H1 (cell line): ENCODE measurements around the gene INPP5E. TPM values are rescaled to one million over a fixed set of nuclear protein-coding genes. Genes with fewer than 3 reads are reported as not detected.

Experiments
- CTCF ChIA-PET: fragments of 300-600 bp; sonication (Branson Sonifier 250); formaldehyde crosslinking; loops from one replicate; lab custom pipeline; 2021; ENCODE audit not compliant: partially characterized antibody; lab: Charles Lee
- POLR2A ChIA-PET: fragments of 300-600 bp; sonication (Branson Sonifier 250); formaldehyde crosslinking; loops from one replicate; lab custom pipeline; 2021; ENCODE audit warnings: inconsistent platforms; ENCODE audit not compliant: partially characterized antibody; lab: Charles Lee
- DNase-seq, 2 experiments: peaks; one replicate each; pipeline versions ENCODE4 v3.0.0 to v3.0.0-alpha.2; 2010 to 2022; ENCODE audit warnings: low spot score in 2 of 2, low read depth in 1 of 2, mixed read lengths in 1 of 2
- FAIRE-seq: peaks from 2 replicates; lab custom pipeline; 2011; peaks lifted over from hg19 to GRCh38; lab: Jason Lieb, UNC
- H2AFZ ChIP-seq: 2 replicates; pipeline ENCODE4 v1.8.1; 2012; ENCODE audit warnings: low read length, inconsistent platforms
- H2AK5ac ChIP-seq: 2 replicates; pipeline ENCODE4 v1.6.1; 2013; ENCODE audit warnings: low read depth, low read length
- H2BK120ac ChIP-seq: replicated peaks from 2 replicates; pipeline ENCODE3; 2013; ENCODE audit warnings: low read depth, low read length, inconsistent platforms
- H2BK12ac ChIP-seq: 2 replicates; pipeline ENCODE4 v1.6.1; 2013; ENCODE audit warnings: low read depth, low read length
- H2BK15ac ChIP-seq: 2 replicates; pipeline ENCODE4 v1.6.1; 2013; ENCODE audit warnings: low read length
- H2BK20ac ChIP-seq: 2 replicates; pipeline ENCODE4 v1.6.1; 2013; ENCODE audit warnings: low read length
- H2BK5ac ChIP-seq: 2 replicates; pipeline ENCODE4 v1.6.1; 2013; ENCODE audit warnings: low read depth, low read length
- H3K14ac ChIP-seq: 2 replicates; pipeline ENCODE4 v1.6.1; 2013; ENCODE audit warnings: inconsistent platforms; ENCODE audit not compliant: insufficient read length
- H3K18ac ChIP-seq: 2 replicates; pipeline ENCODE4 v1.6.1; 2013; ENCODE audit warnings: low read length; ENCODE audit errors: extremely low read depth
- H3K23ac ChIP-seq: 2 replicates; pipeline ENCODE4 v1.6.1; 2013; ENCODE audit warnings: inconsistent platforms; ENCODE audit not compliant: insufficient read length
- H3K23me2 ChIP-seq: 2 replicates; pipeline ENCODE4 v1.6.1; 2013; ENCODE audit warnings: low read depth, low read length
- H3K27ac ChIP-seq: 2 replicates; pipeline ENCODE4 v1.6.1; 2011; ENCODE audit warnings: low read depth, low read length, inconsistent platforms
- H3K27me3 ChIP-seq, 4 experiments: replicated peaks in 1 of 4; 1 replicate in 1 of 4; 2 replicates in 3 of 4; pipeline versions ENCODE4 v1.6.1 to v1.8.1; 2011 to 2013; ENCODE audit warnings: low read length in 3 of 4, mild to moderate bottlenecking in 3 of 4, inconsistent platforms in 2 of 4, mixed read lengths in 2 of 4, moderate library complexity in 1 of 4; ENCODE audit not compliant: control insufficient read depth in 3 of 4, insufficient read depth in 3 of 4; ENCODE audit errors: extremely low read depth in 1 of 4
- H3K36me3 ChIP-seq, 4 experiments: 2 replicates each; pipeline versions ENCODE4 v1.6.1 to v1.8.1; 2011 to 2013; ENCODE audit warnings: mild to moderate bottlenecking in 4 of 4, low read length in 3 of 4, moderate library complexity in 2 of 4, control low read depth in 1 of 4, inconsistent platforms in 1 of 4; ENCODE audit not compliant: insufficient read depth in 4 of 4, control insufficient read depth in 2 of 4
- H3K4ac ChIP-seq: replicated peaks from 2 replicates; pipeline ENCODE3; 2013; ENCODE audit warnings: low read length, low read depth, mixed read lengths, inconsistent platforms; ENCODE audit not compliant: insufficient read length
- H3K4me1 ChIP-seq, 4 experiments: replicated peaks in 1 of 4; 1 replicate in 1 of 4; 2 replicates in 3 of 4; pipeline versions ENCODE4 v1.6.1 to v1.8.1; 2011 to 2013; ENCODE audit warnings: low read length in 3 of 4, inconsistent platforms in 2 of 4, mixed read lengths in 1 of 4; ENCODE audit not compliant: insufficient read depth in 4 of 4, control insufficient read depth in 3 of 4
- H3K4me2 ChIP-seq, 2 experiments: 2 replicates each; pipeline versions ENCODE4 v1.6.1 to v1.8.1; 2011 to 2013; ENCODE audit warnings: low read depth in 2 of 2, low read length in 2 of 2, control low read depth in 1 of 2, inconsistent platforms in 1 of 2, mild to moderate bottlenecking in 1 of 2; ENCODE audit not compliant: insufficient read depth in 1 of 2
- H3K4me3 ChIP-seq, 4 experiments: fragments of 200-600, 300-600 bp in 1 of 4; sonication (generic), shearing (Covaris generic), sonication (Bioruptor Twin) in 1 of 4; 2 replicates each; pipeline versions ENCODE4 v1.5.1 to v1.8.1; 2011 to 2016; ENCODE audit warnings: low read length in 4 of 4, low read depth in 3 of 4, control low read depth in 2 of 4, inconsistent platforms in 2 of 4, mild to moderate bottlenecking in 2 of 4, mixed read lengths in 1 of 4, moderate library complexity in 1 of 4; ENCODE audit not compliant: insufficient read depth in 2 of 4; ENCODE audit errors: extremely low read depth in 1 of 4
- H3K56ac ChIP-seq: replicated peaks from 2 replicates; pipeline ENCODE3; 2013; ENCODE audit warnings: low read depth, mild to moderate bottlenecking, mixed read lengths, low read length, inconsistent platforms; ENCODE audit not compliant: insufficient read length
- H3K79me1 ChIP-seq: 2 replicates; pipeline ENCODE4 v1.6.1; 2013; ENCODE audit warnings: low read depth, low read length, control low read depth
- H3K79me2 ChIP-seq, 2 experiments: 2 replicates each; pipeline versions ENCODE4 v1.6.1 to v1.8.1; 2012 to 2013; ENCODE audit warnings: low read length in 2 of 2, mild to moderate bottlenecking in 2 of 2, inconsistent platforms in 1 of 2; ENCODE audit not compliant: insufficient read depth in 2 of 2, control insufficient read depth in 1 of 2
- H3K9ac ChIP-seq, 4 experiments: replicated peaks in 1 of 4; 1 replicate in 1 of 4; 2 replicates in 3 of 4; pipeline versions ENCODE4 v1.6.1 to v1.8.1; 2011 to 2013; ENCODE audit warnings: low read depth in 3 of 4, low read length in 3 of 4, control low read depth in 2 of 4, mild to moderate bottlenecking in 2 of 4, moderate library complexity in 2 of 4, inconsistent platforms in 1 of 4; ENCODE audit errors: extremely low read depth in 1 of 4
- H3K9me3 ChIP-seq, 2 experiments: 2 replicates each; pipeline versions ENCODE4 v1.6.1 to v1.8.1; 2012 to 2013; ENCODE audit warnings: mild to moderate bottlenecking in 2 of 2, moderate library complexity in 2 of 2, control low read depth in 1 of 2, inconsistent platforms in 1 of 2, low read depth in 1 of 2, low read length in 1 of 2, mixed read lengths in 1 of 2; ENCODE audit not compliant: insufficient read depth in 2 of 2
- H4K20me1 ChIP-seq, 2 experiments: replicated peaks in 1 of 2; 2 replicates each; pipeline versions ENCODE3 to v1.8.1; 2011 to 2013; ENCODE audit warnings: inconsistent platforms in 2 of 2, low read length in 2 of 2, mild to moderate bottlenecking in 1 of 2; ENCODE audit not compliant: insufficient read depth in 2 of 2, control insufficient read depth in 1 of 2
- H4K5ac ChIP-seq: 2 replicates; pipeline ENCODE4 v1.6.1; 2013; ENCODE audit warnings: low read length, low read depth, mixed read lengths, inconsistent platforms; ENCODE audit not compliant: insufficient read length
- H4K8ac ChIP-seq: 2 replicates; pipeline ENCODE4 v1.8.0; 2013; ENCODE audit warnings: mild to moderate bottlenecking, moderate library complexity, low read length, inconsistent platforms; ENCODE audit not compliant: insufficient read depth; ENCODE audit errors: extremely low read depth
- H4K91ac ChIP-seq: replicated peaks from 2 replicates; pipeline ENCODE3; 2013; ENCODE audit warnings: low read length, mixed read lengths, inconsistent platforms; ENCODE audit not compliant: insufficient read length
- CEBPB ChIP-seq: IDR thresholded peaks from 2 replicates; pipeline ENCODE4 v1.6.1; 2012; ENCODE audit warnings: low read depth, low read length
- CTBP2 ChIP-seq: IDR thresholded peaks from 2 replicates; pipeline ENCODE4 v1.7.0; 2011; ENCODE audit warnings: borderline replicate concordance, mild to moderate bottlenecking, moderate library complexity, mixed read lengths, low read length; ENCODE audit not compliant: insufficient read depth, insufficient read length
- EGR1 ChIP-seq: IDR thresholded peaks from 2 replicates; pipeline ENCODE4 v1.6.1; 2011; ENCODE audit warnings: low read depth, low read length, borderline replicate concordance
- EP300 ChIP-seq, 2 experiments: IDR thresholded peaks; 1 replicate in 1 of 2; 2 replicates in 1 of 2; pipeline ENCODE4 v1.6.1; 2011 to 2012; ENCODE audit warnings: low read depth in 2 of 2, low read length in 2 of 2, mild to moderate bottlenecking in 2 of 2, borderline replicate concordance in 1 of 2, inconsistent platforms in 1 of 2, moderate library complexity in 1 of 2
- HDAC6 ChIP-seq: IDR thresholded peaks from one replicate; pipeline ENCODE4 v1.7.1; 2012; ENCODE audit warnings: low read depth, mild to moderate bottlenecking, inconsistent platforms, low read length, moderate library complexity
- KDM4A ChIP-seq: IDR thresholded peaks from one replicate; pipeline ENCODE4 v1.7.1; 2012; ENCODE audit warnings: low read depth, mild to moderate bottlenecking, moderate library complexity, low read length, inconsistent platforms; ENCODE audit not compliant: severe bottlenecking
- SUZ12 ChIP-seq: fragments of 200-600 bp; sonication (generic); IDR thresholded peaks from 2 replicates; pipeline ENCODE4 v1.6.1; 2012; ENCODE audit warnings: mild to moderate bottlenecking, inconsistent platforms, low read length, moderate library complexity, mixed read lengths
- WGBS, 2 experiments: shearing (Covaris generic) in 1 of 2; methylation state at CpG; one replicate each; pipeline versions ENCODE4 v1.1.6 to v1.1.7; 2013 to 2015; ENCODE audit warnings: low lambda C conversion rate in 2 of 2, mixed read lengths in 2 of 2, inconsistent platforms in 1 of 2, low coverage in 1 of 2, missing lambda C conversion rate in 1 of 2; ENCODE audit not compliant: insufficient replicate concordance in 2 of 2, insufficient coverage in 1 of 2, insufficient read length in 1 of 2; ENCODE audit errors: extremely low coverage in 1 of 2, missing lambda C conversion rate in 1 of 2; 5-methylcytosine and 5-hydroxymethylcytosine counted together
- polyA plus RNA-seq, 7 experiments: library from polyadenylated mRNA; depleted of rRNA in 3 of 7; stranded (reverse) in 5 of 7; unstranded in 2 of 7; fragments of >200 nt in 5 of 7; fragments of 200-250 nt in 2 of 7; gene quantifications; 1 replicate in 5 of 7; 2 replicates in 1 of 7; 4 replicates in 1 of 7; pipeline versions ENCODE4 v1.2.1 to v1.2.3, GENCODE V29; 2011 to 2013; ENCODE audit warnings: missing spikeins in 2 of 7, mixed read lengths in 2 of 7
- total RNA-seq: library from RNA; stranded (reverse); fragmentation: NEBNext Ultra II Directional; extraction: Animal tissue kit (Norgen Biotek cat#: 25700); gene quantifications from 2 replicates; pipeline ENCODE4 v1.2.1, GENCODE V29; 2021

The INPP5E gene
- total and polyA plus RNA-seq, 2 of the 8 experiments (the other 6 are each of a cell fraction or from before 2014, with no cell fraction given) = 8.7 to 11.3 TPM

DNA sequence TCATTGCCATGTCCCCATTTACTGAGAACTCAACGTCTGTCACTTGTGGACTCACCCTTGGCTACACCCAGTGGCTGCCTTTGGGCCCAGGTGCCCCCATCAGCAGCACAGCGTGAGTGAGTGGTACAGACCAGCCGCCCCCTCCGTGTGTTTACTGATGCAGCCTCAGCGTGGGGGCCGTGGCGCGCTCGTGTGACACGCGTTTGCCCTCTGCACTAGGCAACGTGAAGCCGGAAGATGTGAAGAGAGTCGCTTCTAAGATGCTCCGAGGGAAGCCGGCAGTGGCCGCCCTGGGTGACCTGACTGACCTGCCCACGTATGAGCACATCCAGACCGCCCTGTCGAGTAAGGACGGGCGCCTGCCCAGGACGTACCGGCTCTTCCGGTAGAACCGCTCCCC, 16.8 kb downstream of the INPP5E start:
- no peaks in the 10 kb centered on the region for H3K79me1 ChIP-seq
- no peaks in the 10 kb centered on the region for H3K79me2 ChIP-seq
- H3K23me2 ChIP-seq = no peaks in the 10 kb centered on the region
- FAIRE-seq (no peak), DNase-seq (no peak)
- H3K4me2 ChIP-seq = no peak overlapping the region
- H3K56ac ChIP-seq = no peak overlapping the region
- peaks cover 3 to 8% of the 10 kb centered on the region in 2 experiments for H4K20me1 ChIP-seq
- CTCF ChIA-PET = interaction anchor here (0.7 kb wide), 1 partner anchor 22 kb away, joined by 3 read pairs; no protein-coding TSS in a partner anchor
- no peak overlapping the region for H2BK120ac ChIP-seq
- TF ChIP-seq CEBPB = no peak
- TF ChIP-seq KDM4A = no peak
- TF ChIP-seq CTBP2 = no peak
- TF ChIP-seq EGR1 = no peak
- TF ChIP-seq EP300 (IDR thresholded peaks at IDR 0.05; ENCODE audit: borderline replicate concordance in 1 of 2, low read depth in 2 of 2, low read length in 2 of 2) = no peak
- TF ChIP-seq HDAC6 = no peak
- no peak for TF ChIP-seq SUZ12
- TF ChIP-seq, all 59 proteins: peak for 0
- no peaks in the 10 kb centered on the region for H3K4me1 ChIP-seq
- H4K8ac ChIP-seq = no peak overlapping the region
- no peak overlapping the region for H4K5ac ChIP-seq
- H3K36me3 ChIP-seq = peaks cover 27 to 43% (median 42%) of the 10 kb centered on the region in 4 experiments
- H3K4me3 ChIP-seq = no peak overlapping the region
- H2BK12ac ChIP-seq = no peak overlapping the region
- no peak overlapping the region for H3K14ac ChIP-seq
- H3K9ac ChIP-seq = no peak overlapping the region
- no peak overlapping the region for H2AK5ac ChIP-seq
- POLR2A ChIA-PET = interaction anchor here (1.2 to 4.0 kb wide), 6 partner anchors 12 to 50 kb away, joined by 3 to 26 read pairs (median 10); partner anchors contain the start of genes CARD9, ENTR1, PMPCA and SNAPC4
- no peaks in the 10 kb centered on the region for H3K27me3 ChIP-seq
- no peak overlapping the region for H2BK15ac ChIP-seq
- H4K91ac ChIP-seq = no peak overlapping the region
- no peak overlapping the region for H2AFZ ChIP-seq
- no peak overlapping the region for H3K23ac ChIP-seq
- H3K27ac ChIP-seq = no peak overlapping the region
- WGBS, 2 experiments = 97% methylated on average over 17 of the region's 26 CpGs; no CpG with 5 or more reads in 1 of the 2 experiments
- no peak overlapping the region for H3K18ac ChIP-seq
- H2BK20ac ChIP-seq = no peak overlapping the region
- no peak overlapping the region for H3K4ac ChIP-seq
- no peak overlapping the region for H2BK5ac ChIP-seq
- no peaks in the 10 kb centered on the region for H3K9me3 ChIP-seq
